Muscle layer of colon (tissue), 2 donors: ENCODE data around the gene HK1.

Experiments used
- H3K27ac ChIP-seq: one replicate; pipeline ENCODE4 v1.7.0; 2013; ENCODE audit warnings: low read depth, mild to moderate bottlenecking, low read length, moderate library complexity
- H3K27me3 ChIP-seq, 2 donors: one replicate each; pipeline ENCODE4 v1.7.0; 2013; ENCODE audit warnings: low read length in 2 of 2, mild to moderate bottlenecking in 2 of 2; ENCODE audit not compliant: insufficient read depth in 2 of 2, control insufficient read depth in 1 of 2
- H3K36me3 ChIP-seq: one replicate; pipeline ENCODE4 v1.7.0; 2013; ENCODE audit warnings: mild to moderate bottlenecking, low read length; ENCODE audit not compliant: insufficient read depth
- H3K4me1 ChIP-seq: one replicate; pipeline ENCODE4 v1.7.0; 2013; ENCODE audit warnings: mild to moderate bottlenecking, low read length; ENCODE audit not compliant: insufficient read depth
- H3K4me3 ChIP-seq, 2 donors: one replicate each; pipeline ENCODE4 v1.7.0; 2013; ENCODE audit warnings: low read length in 2 of 2, low read depth in 1 of 2, mild to moderate bottlenecking in 1 of 2, moderate library complexity in 1 of 2
- H3K9ac ChIP-seq: one replicate; pipeline ENCODE4 v1.7.0; 2013; ENCODE audit warnings: low read length
- H3K9me3 ChIP-seq: one replicate; pipeline ENCODE4 v1.7.0; 2013; ENCODE audit warnings: mild to moderate bottlenecking, low read length
- donor health status: abdominal sarcoma.
- donor health status: Adenocarcinoma of cecum.

The HK1 gene

GRCh38 chr10:69383558-69383957 is 105.3 kb downstream of the HK1 start:
- H3K9ac ChIP-seq: no peak overlapping the region
- no peaks in the 10 kb centered on the region for H3K9me3 ChIP-seq
- no peak overlapping the region for H3K4me3 ChIP-seq
- H3K36me3 ChIP-seq: peaks cover 73% of the 10 kb centered on the region
- peaks cover 4% of the 10 kb centered on the region for H3K4me1 ChIP-seq
- H3K27me3 ChIP-seq: no peaks in the 10 kb centered on the region
- no peak overlapping the region for H3K27ac ChIP-seq

DNA sequence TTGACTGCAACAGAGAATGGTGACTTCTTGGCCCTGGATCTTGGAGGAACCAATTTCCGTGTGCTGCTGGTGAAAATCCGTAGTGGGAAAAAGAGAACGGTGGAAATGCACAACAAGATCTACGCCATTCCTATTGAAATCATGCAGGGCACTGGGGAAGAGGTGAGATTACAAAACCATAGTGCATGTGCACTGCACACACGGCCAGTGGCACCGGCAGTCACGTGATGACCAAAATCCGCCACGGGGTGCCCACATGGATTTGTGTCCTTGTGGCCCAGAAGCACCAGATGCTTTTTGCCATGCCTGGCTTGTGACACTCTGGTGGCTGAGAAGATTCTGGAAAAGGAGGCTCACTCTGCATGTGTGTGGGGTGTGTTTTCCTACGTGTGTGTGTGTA is 106.0 kb downstream of the HK1 start:
- Histone ChIP-seq H3K9ac (no peak overlapping the region), H3K4me1 (peaks cover 4% of the 10 kb centered on the region), H3K27ac (no peak overlapping the region), H3K36me3 (peaks cover 78% of the 10 kb centered on the region), H3K4me3 (no peak overlapping the region), H3K9me3 (no peaks in the 10 kb centered on the region), H3K27me3 (no peaks in the 10 kb centered on the region)

GRCh38 chr10:69385454-69386350 is 107.4 kb downstream of the HK1 start:
- H3K4me1 ChIP-seq: peaks cover 7% of the 10 kb centered on the region
- H3K4me3 ChIP-seq: no peak overlapping the region
- peaks cover 78% of the 10 kb centered on the region for H3K36me3 ChIP-seq

GRCh38 chr10:69387500-69387899 is 109.2 kb downstream of the HK1 start:
- no peaks in the 10 kb centered on the region for H3K27me3 ChIP-seq
- no peak overlapping the region for H3K9ac ChIP-seq
- no peaks in the 10 kb centered on the region for H3K9me3 ChIP-seq
- peaks cover 73% of the 10 kb centered on the region for H3K36me3 ChIP-seq
- H3K27ac ChIP-seq: no peak overlapping the region
- no peak overlapping the region for H3K4me3 ChIP-seq
- H3K4me1 ChIP-seq: peaks cover 13% of the 10 kb centered on the region

More at GRCh38 chr10:69385454-69386350, 107.4 kb downstream of the HK1 start:
- Histone ChIP-seq H3K9me3 (no peaks in the 10 kb centered on the region), H3K27me3 (no peaks in the 10 kb centered on the region), H3K9ac (no peak overlapping the region), H3K27ac (no peak overlapping the region)

GRCh38 chr10:69388488-69388887 is 110.2 kb downstream of the HK1 start:
- Histone ChIP-seq H3K27ac (no peak overlapping the region), H3K9ac (no peak overlapping the region), H3K4me1 (peaks cover 12% of the 10 kb centered on the region), H3K36me3 (peaks cover 63% of the 10 kb centered on the region), H3K27me3 (no peaks in the 10 kb centered on the region), H3K9me3 (no peaks in the 10 kb centered on the region), H3K4me3 (no peak overlapping the region)

GRCh38 chr10:69389827-69390490 is 111.7 kb downstream of the HK1 start:
- H3K9ac ChIP-seq: no peak overlapping the region
- peaks cover 9% of the 10 kb centered on the region for H3K4me1 ChIP-seq
- no peak overlapping the region for H3K27ac ChIP-seq
- no peaks in the 10 kb centered on the region for H3K9me3 ChIP-seq
- no peak overlapping the region for H3K4me3 ChIP-seq
- peaks cover 60% of the 10 kb centered on the region for H3K36me3 ChIP-seq
- H3K27me3 ChIP-seq: no peaks in the 10 kb centered on the region

GRCh38 chr10:69391158-69391557 is 112.9 kb downstream of the HK1 start:
- Histone ChIP-seq H3K9ac (no peak overlapping the region), H3K27me3 (no peaks in the 10 kb centered on the region), H3K27ac (no peak overlapping the region), H3K36me3 (peaks cover 53% of the 10 kb centered on the region), H3K4me3 (no peak overlapping the region), H3K9me3 (no peaks in the 10 kb centered on the region), H3K4me1 (peaks cover 9% of the 10 kb centered on the region)

DNA sequence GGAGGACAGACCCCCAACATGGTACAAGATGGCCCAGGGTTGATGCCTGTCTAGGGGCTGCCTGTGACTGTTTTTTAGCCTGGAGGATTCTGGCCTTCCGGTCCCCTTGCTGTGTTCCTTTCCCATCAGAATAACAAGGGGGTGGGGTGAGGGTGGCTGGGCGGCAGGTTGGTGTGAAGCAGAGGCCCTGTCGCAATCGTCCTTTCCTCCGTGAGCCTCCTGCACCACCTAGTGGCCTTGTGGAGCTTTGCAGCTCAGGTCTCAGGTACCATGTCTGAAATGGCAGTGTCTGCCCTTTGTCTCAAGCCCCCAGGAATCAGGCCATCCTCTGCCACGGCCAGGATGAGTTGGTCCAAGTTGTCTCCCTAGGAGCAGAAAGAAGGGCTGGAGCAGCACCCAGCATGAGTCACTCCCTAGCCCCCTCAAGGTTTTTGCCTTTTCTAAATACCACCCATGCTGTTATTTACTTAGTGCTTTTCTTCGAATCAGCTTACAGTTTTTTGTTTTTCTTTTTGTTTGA is 114.2 kb downstream of the HK1 start:
- Histone ChIP-seq H3K27me3 (no peaks in the 10 kb centered on the region), H3K27ac (no peak overlapping the region), H3K4me3 (no peak overlapping the region), H3K9ac (no peak overlapping the region), H3K9me3 (no peaks in the 10 kb centered on the region), H3K4me1 (peaks cover 9% of the 10 kb centered on the region), H3K36me3 (peaks cover 48% of the 10 kb centered on the region)

GRCh38 chr10:69394020-69394419 is 115.7 kb downstream of the HK1 start:
- Histone ChIP-seq H3K9ac (no peak overlapping the region), H3K9me3 (no peaks in the 10 kb centered on the region), H3K4me3 (no peak overlapping the region), H3K4me1 (peaks cover 9% of the 10 kb centered on the region), H3K36me3 (peaks cover 40% of the 10 kb centered on the region), H3K27ac (no peak overlapping the region), H3K27me3 (no peaks in the 10 kb centered on the region)

- Histone ChIP-seq H3K4me1 (peaks cover under 1% of the 10 kb centered on the region), H3K27ac (no peak overlapping the region), H3K9me3 (no peaks in the 10 kb centered on the region), H3K27me3 (no peaks in the 10 kb centered on the region), H3K9ac (no peak overlapping the region), H3K36me3 (peaks cover 36% of the 10 kb centered on the region), H3K4me3 (no peak overlapping the region)
Observed at GRCh38 chr10:69397972-69398371, 119.7 kb downstream of the HK1 start.

- H3K9ac ChIP-seq: no peak overlapping the region
- H3K27ac ChIP-seq: no peak overlapping the region
- H3K4me3 ChIP-seq: no peak overlapping the region
- H3K27me3 ChIP-seq: no peaks in the 10 kb centered on the region
- peaks cover 6% of the 10 kb centered on the region for H3K4me1 ChIP-seq
- no peaks in the 10 kb centered on the region for H3K9me3 ChIP-seq
- peaks cover 40% of the 10 kb centered on the region for H3K36me3 ChIP-seq
Observed at GRCh38 chr10:69398466-69398865, 120.2 kb downstream of the HK1 start.
